ENCODE data around the gene CFAP20DC. TPM values are rescaled to one million over a fixed set of nuclear protein-coding genes. Genes with fewer than 3 reads are reported as not detected.
"Not testable (repeated sequence)": the region's sequence is repeated elsewhere in the genome, so short reads cannot be mapped to it uniquely, and the experiment has no call there.

The CFAP20DC gene
- total RNA-seq, 5 donors from 2014 or later (not counting 1 experiment from before 2014, with no cell fraction given), result 0.26 to 0.51 (median 0.28) TPM; not detected in 2

DNA sequence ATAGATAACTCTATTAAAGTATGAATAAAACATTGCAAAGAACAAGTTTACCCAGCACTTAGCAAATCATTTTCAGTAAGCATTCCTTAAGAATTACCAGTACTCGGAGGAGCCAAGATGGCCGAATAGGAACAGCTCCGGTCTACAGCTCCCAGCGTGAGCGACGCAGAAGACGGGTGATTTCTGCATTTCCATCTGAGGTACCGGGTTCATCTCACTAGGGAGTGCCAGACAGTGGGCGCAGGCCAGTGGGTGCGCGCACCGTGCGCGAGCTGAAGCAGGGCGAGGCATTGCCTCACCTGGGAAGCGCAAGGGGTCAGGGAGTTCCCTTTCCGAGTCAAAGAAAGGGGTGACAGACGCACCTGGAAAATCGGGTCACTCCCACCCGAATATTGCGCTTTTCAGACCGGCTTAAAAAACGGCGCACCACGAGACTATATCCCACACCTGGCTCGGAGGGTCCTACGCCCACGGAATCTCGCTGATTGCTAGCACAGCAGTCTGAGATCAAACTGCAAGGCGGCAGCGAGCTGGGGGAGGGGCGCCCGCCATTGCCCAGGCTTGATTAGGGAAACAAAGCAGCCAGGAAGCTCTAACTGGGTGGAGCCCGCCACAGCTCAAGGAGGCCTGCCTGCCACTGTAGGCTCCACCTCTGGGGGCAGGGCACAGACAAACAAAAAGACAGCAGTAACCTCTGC, 207.6 kb downstream of the CFAP20DC start:
- ATAC-seq (replicated peaks in 1 of 4); H3K27ac ChIP-seq (ENCODE audit: low read length); H3K36me3 Mint-ChIP-seq; H3K36me3 ChIP-seq (ENCODE audit: control insufficient read depth in 2 of 2, extremely low read depth in 1 of 2, insufficient read depth in 1 of 2, low read length in 1 of 2); H3K27me3 ChIP-seq (replicated peaks in 1 of 2; ENCODE audit: control insufficient read depth in 2 of 2, extremely low read depth in 1 of 2, insufficient read depth in 2 of 2, low read length in 1 of 2); CTCF ChIA-PET; H3K4me1 ChIP-seq (ENCODE audit: control insufficient read depth in 1 of 2, extremely low read depth in 1 of 2, insufficient read depth in 2 of 2, low read length in 2 of 2); POLR2A ChIA-PET; H3K27me3 Mint-ChIP-seq; H3K4me3 ChIP-seq (ENCODE audit: control insufficient read depth in 1 of 2, extremely low read depth in 1 of 2, low read length in 1 of 2); H3K4me3 Mint-ChIP-seq; H3K9me3 Mint-ChIP-seq; H3K9me3 ChIP-seq; H3K27ac Mint-ChIP-seq; H3K4me1 Mint-ChIP-seq: not testable (repeated sequence)
- peak in 1 of 35 experiments; percentile 1 for DNase-seq
- WGBS (ENCODE audit: insufficient coverage), result 90% methylated on average over 4 of the region's 34 CpGs

DNA sequence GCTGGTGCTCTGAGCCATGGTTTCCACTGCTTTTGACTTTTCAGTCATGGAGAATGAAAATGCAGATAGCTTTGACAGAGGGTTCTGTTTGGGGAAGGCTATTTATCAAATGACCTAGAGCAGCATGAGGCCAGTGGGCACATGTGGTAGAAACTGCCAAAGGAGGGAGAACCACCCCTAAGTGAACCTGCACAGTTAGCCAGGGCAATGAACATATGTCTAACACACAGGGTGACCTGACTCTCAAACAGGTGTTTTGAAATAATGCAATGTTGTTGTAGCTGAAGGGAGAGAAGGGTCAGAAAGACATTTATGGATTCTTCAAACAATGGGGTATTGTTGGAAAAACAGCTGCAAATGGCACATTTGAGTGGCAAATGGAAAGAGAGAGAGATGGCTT, 208.9 kb downstream of the CFAP20DC start:
- Histone ChIP-seq H3K36me3 (ENCODE audit: control insufficient read depth in 2 of 2, extremely low read depth in 1 of 2, insufficient read depth in 1 of 2, low read length in 1 of 2) (no peaks in the 10 kb centered on the region), H3K27me3 (replicated peaks in 1 of 2; ENCODE audit: control insufficient read depth in 2 of 2, extremely low read depth in 1 of 2, insufficient read depth in 2 of 2, low read length in 1 of 2) (no peaks in the 10 kb centered on the region), H3K27ac (ENCODE audit: low read length) (no peak overlapping the region), H3K9me3 (no peaks in the 10 kb centered on the region), H3K4me3 (ENCODE audit: control insufficient read depth in 1 of 2, extremely low read depth in 1 of 2, low read length in 1 of 2) (no peak overlapping the region), H3K4me1 (ENCODE audit: control insufficient read depth in 1 of 2, extremely low read depth in 1 of 2, insufficient read depth in 2 of 2, low read length in 2 of 2) (no peaks in the 10 kb centered on the region)
- H3K4me3 Mint-ChIP-seq, result no peak overlapping the region
- peaks cover 0 to 4% (median 0%) of the 10 kb centered on the region in 3 donors for H3K9me3 Mint-ChIP-seq
- ChIA-PET POLR2A (no interaction called here), CTCF (no interaction called here)
- ATAC-seq (replicated peaks in 1 of 4) (no peak), DNase-seq (no peak)
- H3K4me1 Mint-ChIP-seq, result no peaks in the 10 kb centered on the region
- no peaks in the 10 kb centered on the region for H3K36me3 Mint-ChIP-seq
- H3K27me3 Mint-ChIP-seq, result peaks cover 2 to 3% of the 10 kb centered on the region in 2 donors
- no peak overlapping the region for H3K27ac Mint-ChIP-seq

DNA sequence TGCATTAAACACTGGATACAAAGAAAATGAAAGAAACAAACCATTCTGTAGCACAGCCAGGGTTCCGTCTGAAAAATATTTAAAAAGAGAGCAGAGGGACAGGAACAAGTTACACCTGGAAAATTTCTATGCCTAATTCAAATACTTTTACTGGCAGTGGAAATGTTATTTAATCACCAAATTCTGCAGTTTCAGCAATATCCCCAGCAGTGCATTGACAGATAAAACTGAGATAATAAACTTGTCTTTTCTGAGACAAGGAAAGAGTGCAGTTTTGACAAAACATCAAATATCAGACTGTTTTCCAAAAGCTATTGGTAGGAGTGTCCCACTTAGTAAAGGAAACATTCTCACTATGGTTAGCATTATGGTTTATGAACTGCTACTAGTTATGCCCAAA, 209.9 kb downstream of the CFAP20DC start:
- Mint-ChIP-seq H3K4me3 (no peak overlapping the region), H3K9me3 (peaks cover 0 to 4% (median 0%) of the 10 kb centered on the region in 3 donors), H3K36me3 (no peaks in the 10 kb centered on the region), H3K27ac (no peak overlapping the region), H3K4me1 (no peaks in the 10 kb centered on the region), H3K27me3 (peaks cover 3% of the 10 kb centered on the region in 2 donors)
- no peaks in the 10 kb centered on the region for H3K36me3 ChIP-seq (ENCODE audit: control insufficient read depth in 2 of 2, extremely low read depth in 1 of 2, insufficient read depth in 1 of 2, low read length in 1 of 2)
- no peaks in the 10 kb centered on the region for H3K4me1 ChIP-seq (ENCODE audit: control insufficient read depth in 1 of 2, extremely low read depth in 1 of 2, insufficient read depth in 2 of 2, low read length in 2 of 2)
- CTCF ChIA-PET, result no interaction called here
- ATAC-seq (replicated peaks in 1 of 4) (no peak), DNase-seq (no peak)
- WGBS (ENCODE audit: insufficient coverage), result no CpG with 5 or more reads among the region's 1 CpG
- no peak overlapping the region for H3K27ac ChIP-seq (ENCODE audit: low read length)
- no peak overlapping the region for H3K4me3 ChIP-seq (ENCODE audit: control insufficient read depth in 1 of 2, extremely low read depth in 1 of 2, low read length in 1 of 2)
- H3K9me3 ChIP-seq, result no peaks in the 10 kb centered on the region
- H3K27me3 ChIP-seq (replicated peaks in 1 of 2; ENCODE audit: control insufficient read depth in 2 of 2, extremely low read depth in 1 of 2, insufficient read depth in 2 of 2, low read length in 1 of 2), result no peaks in the 10 kb centered on the region
- POLR2A ChIA-PET, result no interaction called here

DNA sequence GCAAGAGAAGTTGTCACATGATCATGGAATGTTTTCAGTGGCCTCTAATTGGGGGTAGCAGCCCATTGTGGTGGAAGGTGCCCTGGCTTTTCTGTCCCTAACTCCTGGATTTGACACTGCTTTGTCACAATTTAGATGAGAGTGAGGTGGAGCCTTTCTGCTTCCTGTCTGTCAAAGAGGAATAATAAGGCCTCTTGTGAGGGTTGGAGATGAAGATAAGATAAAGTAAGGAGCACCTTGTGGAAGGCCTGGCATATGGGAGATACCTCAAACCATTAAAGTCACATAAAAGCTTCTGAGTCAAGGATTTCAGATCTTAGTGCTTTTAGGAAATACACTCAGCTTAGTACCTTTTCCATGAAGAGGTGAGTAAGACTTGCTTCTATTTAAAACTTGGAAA, 210.6 kb downstream of the CFAP20DC start:
- H3K27me3 ChIP-seq (replicated peaks in 1 of 2; ENCODE audit: control insufficient read depth in 2 of 2, extremely low read depth in 1 of 2, insufficient read depth in 2 of 2, low read length in 1 of 2), result no peaks in the 10 kb centered on the region
- Mint-ChIP-seq H3K27ac (no peak overlapping the region), H3K27me3 (peaks cover 3 to 4% of the 10 kb centered on the region in 2 donors), H3K36me3 (no peaks in the 10 kb centered on the region), H3K4me1 (no peaks in the 10 kb centered on the region), H3K4me3 (no peak overlapping the region), H3K9me3 (peaks cover 0 to 4% (median 0%) of the 10 kb centered on the region in 3 donors)
- no peaks in the 10 kb centered on the region for H3K4me1 ChIP-seq (ENCODE audit: control insufficient read depth in 1 of 2, extremely low read depth in 1 of 2, insufficient read depth in 2 of 2, low read length in 2 of 2)
- H3K36me3 ChIP-seq (ENCODE audit: control insufficient read depth in 2 of 2, extremely low read depth in 1 of 2, insufficient read depth in 1 of 2, low read length in 1 of 2), result no peaks in the 10 kb centered on the region
- H3K4me3 ChIP-seq (ENCODE audit: control insufficient read depth in 1 of 2, extremely low read depth in 1 of 2, low read length in 1 of 2), result no peak overlapping the region
- H3K27ac ChIP-seq (ENCODE audit: low read length), result no peak overlapping the region
- POLR2A ChIA-PET, result no interaction called here
- CTCF ChIA-PET, result no interaction called here
- no peak for DNase-seq
- no peaks in the 10 kb centered on the region for H3K9me3 ChIP-seq
- no peak for ATAC-seq (replicated peaks in 1 of 4)

DNA sequence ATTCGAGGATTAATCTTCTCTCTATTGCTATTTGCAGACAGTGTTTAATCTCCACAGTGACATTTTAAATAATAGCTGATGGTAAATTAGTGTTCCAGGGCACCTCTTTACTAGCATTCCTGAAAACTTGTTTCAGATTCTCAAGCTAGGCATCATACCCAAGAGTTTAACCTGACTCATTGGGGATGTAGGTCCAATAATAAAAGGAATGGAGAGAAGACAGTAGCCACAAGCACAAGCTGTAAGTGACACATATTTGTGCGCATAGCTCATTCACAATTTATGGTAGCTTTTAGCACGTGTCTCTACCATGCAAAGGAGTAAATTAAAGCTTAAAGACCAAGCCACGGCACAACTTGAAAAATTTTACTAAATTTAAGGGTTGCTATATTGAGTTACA, 212.0 kb downstream of the CFAP20DC start:
- H3K9me3 Mint-ChIP-seq, result peaks cover 0 to 4% (median 0%) of the 10 kb centered on the region in 3 donors
- CTCF ChIA-PET, result no interaction called here

DNA sequence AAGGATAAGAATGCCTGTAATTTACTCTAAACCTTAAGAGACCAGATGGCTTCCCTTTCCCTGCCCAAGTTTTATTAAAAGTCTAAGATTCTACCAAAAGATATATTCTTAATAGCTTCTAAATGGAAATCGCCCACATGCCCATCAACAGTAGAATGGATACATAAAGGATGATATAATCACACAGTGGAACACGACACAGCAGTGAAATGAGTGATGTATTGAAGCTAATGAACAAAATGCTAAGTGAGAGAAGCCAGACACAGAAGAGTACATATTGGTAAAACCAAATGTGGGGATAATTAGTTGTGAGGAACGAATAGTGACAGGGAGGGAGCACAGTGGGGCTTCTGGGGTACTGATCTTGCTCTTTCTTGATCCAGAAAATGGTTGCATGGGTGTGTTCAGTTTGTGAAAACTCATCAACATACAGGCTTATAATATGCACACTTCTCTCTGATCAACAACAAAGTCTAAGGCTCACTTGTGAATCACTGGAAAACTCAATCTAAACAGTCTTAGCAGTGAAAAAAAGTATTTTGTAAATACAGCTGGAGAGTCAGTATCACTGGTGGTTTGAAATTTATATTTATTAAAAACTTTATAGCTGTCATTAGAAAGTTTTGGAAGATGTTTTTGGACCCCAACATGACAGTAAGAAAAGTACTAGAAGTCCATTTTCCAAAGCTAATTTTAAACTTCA, 212.5 kb downstream of the CFAP20DC start:
- H3K36me3 Mint-ChIP-seq, result no peaks in the 10 kb centered on the region
- no peak for ATAC-seq (replicated peaks in 1 of 4)
- no peaks in the 10 kb centered on the region for H3K4me1 Mint-ChIP-seq
- ChIA-PET CTCF (no interaction called here), POLR2A (no interaction called here)
- DNase-seq, result no peak
- no CpG with 5 or more reads among the region's 3 CpGs for WGBS (ENCODE audit: insufficient coverage)
- no peak overlapping the region for H3K27ac Mint-ChIP-seq
- no peak overlapping the region for H3K27ac ChIP-seq (ENCODE audit: low read length)
- no peaks in the 10 kb centered on the region for H3K4me1 ChIP-seq (ENCODE audit: control insufficient read depth in 1 of 2, extremely low read depth in 1 of 2, insufficient read depth in 2 of 2, low read length in 2 of 2)
- H3K9me3 ChIP-seq, result no peaks in the 10 kb centered on the region
- no peak overlapping the region for H3K4me3 Mint-ChIP-seq
- peaks cover 3 to 4% of the 10 kb centered on the region in 2 donors for H3K27me3 Mint-ChIP-seq
- no peaks in the 10 kb centered on the region for H3K27me3 ChIP-seq (replicated peaks in 1 of 2; ENCODE audit: control insufficient read depth in 2 of 2, extremely low read depth in 1 of 2, insufficient read depth in 2 of 2, low read length in 1 of 2)
- peaks cover 0 to 4% (median 0%) of the 10 kb centered on the region in 3 donors for H3K9me3 Mint-ChIP-seq
- no peaks in the 10 kb centered on the region for H3K36me3 ChIP-seq (ENCODE audit: control insufficient read depth in 2 of 2, extremely low read depth in 1 of 2, insufficient read depth in 1 of 2, low read length in 1 of 2)
- H3K4me3 ChIP-seq (ENCODE audit: control insufficient read depth in 1 of 2, extremely low read depth in 1 of 2, low read length in 1 of 2), result no peak overlapping the region

More for the DNA sequence above, 212.0 kb downstream of the CFAP20DC start:
- Mint-ChIP-seq H3K36me3 (no peaks in the 10 kb centered on the region), H3K27me3 (peaks cover 3 to 4% of the 10 kb centered on the region in 2 donors), H3K4me1 (no peaks in the 10 kb centered on the region), H3K27ac (no peak overlapping the region), H3K4me3 (no peak overlapping the region)
- DNase-seq, result no peak
- no peaks in the 10 kb centered on the region for H3K4me1 ChIP-seq (ENCODE audit: control insufficient read depth in 1 of 2, extremely low read depth in 1 of 2, insufficient read depth in 2 of 2, low read length in 2 of 2)
- ATAC-seq (replicated peaks in 1 of 4), result no peak
- no peak overlapping the region for H3K27ac ChIP-seq (ENCODE audit: low read length)
- no peaks in the 10 kb centered on the region for H3K27me3 ChIP-seq (replicated peaks in 1 of 2; ENCODE audit: control insufficient read depth in 2 of 2, extremely low read depth in 1 of 2, insufficient read depth in 2 of 2, low read length in 1 of 2)
- no peaks in the 10 kb centered on the region for H3K36me3 ChIP-seq (ENCODE audit: control insufficient read depth in 2 of 2, extremely low read depth in 1 of 2, insufficient read depth in 1 of 2, low read length in 1 of 2)
- H3K4me3 ChIP-seq (ENCODE audit: control insufficient read depth in 1 of 2, extremely low read depth in 1 of 2, low read length in 1 of 2), result no peak overlapping the region
- no peaks in the 10 kb centered on the region for H3K9me3 ChIP-seq
- POLR2A ChIA-PET, result no interaction called here
- 80% methylated on average over 1 of the region's 4 CpGs for WGBS (ENCODE audit: insufficient coverage)
